Mammary epithelial cell (primary cell): ENCODE results near the gene NSUN6.

Source experiments
- EZH2 ChIP-seq: IDR thresholded peaks from 2 replicates; pipeline ENCODE4 v1.6.1; 2012; ENCODE audit warnings: low read length, inconsistent platforms, borderline replicate concordance
- TF ChIP-seq, protein P1 (sequence below), 2 donors: IDR thresholded peaks in 1 of 2; conservative IDR thresholded peaks in 1 of 2; 2 replicates each; pipeline ENCODE4 v1.5.1; 2011 to 2012; ENCODE audit warnings: inconsistent platforms in 2 of 2, low read length in 2 of 2, mild to moderate bottlenecking in 2 of 2, control low read depth in 1 of 2, low read depth in 1 of 2; ENCODE audit not compliant: insufficient read depth in 1 of 2; ENCODE audit errors: extremely low read depth in 1 of 2

GRCh38 chr10:18542832-18543231, 108.6 kb downstream of the NSUN6 start:
- TF ChIP-seq, protein P1, sequence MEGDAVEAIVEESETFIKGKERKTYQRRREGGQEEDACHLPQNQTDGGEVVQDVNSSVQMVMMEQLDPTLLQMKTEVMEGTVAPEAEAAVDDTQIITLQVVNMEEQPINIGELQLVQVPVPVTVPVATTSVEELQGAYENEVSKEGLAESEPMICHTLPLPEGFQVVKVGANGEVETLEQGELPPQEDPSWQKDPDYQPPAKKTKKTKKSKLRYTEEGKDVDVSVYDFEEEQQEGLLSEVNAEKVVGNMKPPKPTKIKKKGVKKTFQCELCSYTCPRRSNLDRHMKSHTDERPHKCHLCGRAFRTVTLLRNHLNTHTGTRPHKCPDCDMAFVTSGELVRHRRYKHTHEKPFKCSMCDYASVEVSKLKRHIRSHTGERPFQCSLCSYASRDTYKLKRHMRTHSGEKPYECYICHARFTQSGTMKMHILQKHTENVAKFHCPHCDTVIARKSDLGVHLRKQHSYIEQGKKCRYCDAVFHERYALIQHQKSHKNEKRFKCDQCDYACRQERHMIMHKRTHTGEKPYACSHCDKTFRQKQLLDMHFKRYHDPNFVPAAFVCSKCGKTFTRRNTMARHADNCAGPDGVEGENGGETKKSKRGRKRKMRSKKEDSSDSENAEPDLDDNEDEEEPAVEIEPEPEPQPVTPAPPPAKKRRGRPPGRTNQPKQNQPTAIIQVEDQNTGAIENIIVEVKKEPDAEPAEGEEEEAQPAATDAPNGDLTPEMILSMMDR (conservative IDR thresholded peaks at IDR 0.05 in 1 of 2, IDR thresholded peaks at IDR 0.05 in 1 of 2; ENCODE audit: extremely low read depth in 1 of 2, insufficient read depth in 1 of 2, low read depth in 1 of 2, low read length in 2 of 2), result no peak
- TF ChIP-seq EZH2, result no peak
